Suppressor macrophage treated with lipopolysaccharide for 4 hours (primary cell): ENCODE data around the gene ZNF500.
"Not testable (repeated sequence)": the region's sequence is repeated elsewhere in the genome, so short reads cannot be mapped to it uniquely, and the experiment has no call there.

Source experiments
- DNase-seq: peaks from one replicate; pipeline ENCODE4 v3.0.0-alpha.2; 2020

The ZNF500 gene

GRCh38 chr16:4795828-4796572, 29.0 kb upstream of the ZNF500 start:
- no peak for DNase-seq

DNA sequence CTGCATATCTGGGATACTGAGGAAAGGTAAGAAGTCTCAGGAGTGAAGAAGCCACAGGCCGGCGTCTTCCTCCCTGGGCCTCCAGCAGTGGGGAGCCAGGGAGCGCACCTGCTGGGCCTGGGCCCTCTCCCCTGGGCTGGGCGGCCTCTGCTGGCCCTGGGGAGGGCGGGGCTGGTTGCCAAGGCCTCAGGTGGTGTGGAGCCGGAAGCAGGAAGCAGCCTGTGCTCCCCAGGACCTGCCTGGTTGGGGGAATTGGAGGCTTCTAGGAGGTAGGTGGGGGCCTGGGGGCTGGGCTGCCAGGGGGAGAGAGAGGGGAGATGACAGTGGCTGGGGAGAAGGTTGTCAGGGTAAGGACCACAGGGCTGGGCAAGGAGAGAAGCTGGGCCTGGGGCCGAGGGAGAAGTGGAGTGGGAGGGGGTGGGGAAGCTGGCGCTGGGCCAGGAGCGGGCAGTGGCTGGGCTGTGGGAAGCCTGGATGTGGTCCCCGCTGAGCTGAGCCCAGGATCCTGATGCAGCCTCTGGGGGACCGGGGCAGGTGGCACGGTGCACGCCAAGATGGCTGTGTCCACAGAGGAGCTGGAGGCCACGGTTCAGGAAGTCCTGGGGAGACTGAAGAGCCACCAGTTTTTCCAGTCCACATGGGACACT, 28.3 kb upstream of the ZNF500 start, which contains the start of gene SMIM22:
Gene SMIM22, plus strand, starts transcription at position 189 of the 647 bp plus-strand sequence. Its CDS starts 366 bp downstream, at position 555.
- DNase-seq: no peak

DNA sequence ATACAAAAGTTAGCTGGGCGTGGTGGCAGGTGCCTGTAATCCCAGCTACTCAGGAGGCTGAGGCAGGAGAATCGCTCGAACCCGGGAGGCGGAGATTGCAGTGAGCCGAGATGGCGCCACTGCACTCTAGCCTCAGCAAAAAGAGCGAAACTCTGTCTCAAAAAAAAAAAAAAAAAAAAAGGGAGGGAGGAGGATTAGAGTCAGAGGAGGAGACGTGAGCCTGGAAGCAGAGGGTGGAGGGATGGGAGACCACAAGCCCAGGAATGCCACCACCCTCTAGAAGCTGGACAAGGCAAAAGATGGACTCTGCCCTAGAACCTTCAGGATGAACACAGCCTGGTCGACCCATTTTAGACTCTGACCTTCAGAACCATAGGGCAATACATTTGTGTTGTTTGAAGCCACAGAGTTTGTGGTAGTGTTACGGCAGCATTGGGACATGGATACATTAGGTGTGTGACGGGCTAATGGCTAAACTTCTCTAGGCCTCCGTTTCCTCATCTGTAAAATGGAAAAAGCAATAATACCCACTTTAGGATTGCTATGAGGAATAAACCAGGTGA, 26.1 kb upstream of the ZNF500 start:
- no peak for DNase-seq

GRCh38 chr16:4790871-4791270, 23.9 kb upstream of the ZNF500 start:
- no peak for DNase-seq

- no peak for DNase-seq
These were observed 23.3 kb upstream of the ZNF500 start for GRCh38 chr16:4790261-4790660.

DNA sequence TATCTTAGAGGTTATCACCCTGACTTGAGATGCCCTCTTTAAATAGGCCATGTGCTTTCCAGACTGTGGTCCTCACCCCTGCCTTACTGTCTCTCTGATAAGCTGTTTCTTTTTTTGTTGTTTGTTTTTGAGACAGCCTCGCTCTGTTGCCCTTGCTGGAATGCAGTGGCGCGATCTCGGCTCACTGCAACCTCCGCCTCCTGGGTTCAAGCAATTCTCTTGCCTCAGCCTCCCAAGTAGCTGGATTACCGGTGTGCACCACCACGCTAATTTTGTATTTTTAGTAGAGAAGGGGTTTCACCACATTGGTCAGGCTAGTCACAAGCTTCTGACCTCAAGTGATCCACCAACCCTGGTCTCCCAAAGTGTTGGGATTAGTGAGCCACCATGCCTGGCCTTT, 21.9 kb upstream of the ZNF500 start:
- no peak for DNase-seq

DNA sequence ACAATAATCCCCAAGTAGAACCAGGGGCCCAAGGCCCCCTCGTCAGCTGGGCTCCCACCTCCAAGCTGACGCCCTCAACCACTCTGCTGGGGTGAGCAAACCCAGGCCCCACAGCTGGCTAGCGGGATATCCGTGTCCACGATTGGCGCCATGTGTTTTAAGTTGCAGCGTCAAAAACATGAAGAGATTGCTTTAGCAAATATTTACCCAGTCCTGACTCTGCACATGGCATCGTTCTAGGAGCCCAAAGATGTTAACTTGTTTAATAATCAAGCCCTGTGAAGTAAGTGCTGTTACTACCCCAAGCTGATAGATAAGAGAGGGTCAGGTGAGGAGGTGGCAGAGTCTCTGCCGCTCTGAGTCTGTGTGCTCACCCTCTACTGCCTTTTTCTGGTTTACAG, 21.5 kb upstream of the ZNF500 start:
- DNase-seq: no peak

DNA sequence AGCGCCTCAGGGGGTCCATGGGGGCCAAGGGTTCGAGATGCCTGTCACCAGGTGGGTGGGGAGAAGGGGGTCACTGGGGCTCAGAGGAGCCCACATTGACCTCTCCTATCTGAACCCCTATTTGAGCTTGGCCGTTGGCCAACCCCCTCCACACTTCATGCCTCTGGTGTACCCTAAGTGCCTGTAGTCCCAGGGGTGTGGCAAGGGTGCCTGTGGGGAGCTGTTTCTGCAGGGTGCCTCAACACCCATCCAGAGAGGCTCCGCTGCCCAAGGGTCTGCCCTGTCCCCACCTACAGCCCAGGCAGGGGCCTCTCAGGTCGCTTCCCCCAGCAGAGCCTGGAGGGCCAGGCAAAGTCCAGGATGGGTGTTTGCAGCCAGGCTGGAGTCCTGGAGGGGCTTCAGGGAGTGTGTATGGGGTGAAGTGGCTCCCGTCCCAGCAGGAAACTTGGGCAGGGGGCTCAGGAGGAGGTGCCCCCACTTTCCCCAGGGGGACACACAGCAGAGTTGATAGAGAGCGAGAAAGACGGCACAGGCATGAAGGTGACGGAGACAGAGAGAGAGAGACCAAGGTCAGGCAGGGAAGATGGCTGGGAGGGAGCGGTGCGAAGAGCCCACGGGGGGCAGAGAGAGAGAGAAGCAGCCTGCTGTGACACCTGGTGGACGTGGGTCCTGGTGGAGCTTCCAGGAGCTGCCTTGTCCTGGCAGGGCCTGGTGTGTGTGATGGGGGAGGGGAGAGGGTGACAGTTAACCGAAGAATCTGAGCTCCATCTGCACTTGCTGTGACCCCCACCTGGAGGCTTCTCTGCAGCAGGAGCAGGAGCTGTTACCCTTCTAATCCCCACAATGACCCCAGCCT, 20.9 kb upstream of the ZNF500 start, which contains the start of gene SEPTIN12:
Gene SEPTIN12, minus strand, starts transcription at position 719 of the 856 bp plus-strand sequence. Its CDS starts 700 bp downstream, at position 19.
- DNase-seq: no peak

GRCh38 chr16:4787068-4787467, 20.1 kb upstream of the ZNF500 start:
- DNase-seq: no peak

GRCh38 chr16:4785758-4786433, 18.9 kb upstream of the ZNF500 start:
- no peak for DNase-seq

DNA sequence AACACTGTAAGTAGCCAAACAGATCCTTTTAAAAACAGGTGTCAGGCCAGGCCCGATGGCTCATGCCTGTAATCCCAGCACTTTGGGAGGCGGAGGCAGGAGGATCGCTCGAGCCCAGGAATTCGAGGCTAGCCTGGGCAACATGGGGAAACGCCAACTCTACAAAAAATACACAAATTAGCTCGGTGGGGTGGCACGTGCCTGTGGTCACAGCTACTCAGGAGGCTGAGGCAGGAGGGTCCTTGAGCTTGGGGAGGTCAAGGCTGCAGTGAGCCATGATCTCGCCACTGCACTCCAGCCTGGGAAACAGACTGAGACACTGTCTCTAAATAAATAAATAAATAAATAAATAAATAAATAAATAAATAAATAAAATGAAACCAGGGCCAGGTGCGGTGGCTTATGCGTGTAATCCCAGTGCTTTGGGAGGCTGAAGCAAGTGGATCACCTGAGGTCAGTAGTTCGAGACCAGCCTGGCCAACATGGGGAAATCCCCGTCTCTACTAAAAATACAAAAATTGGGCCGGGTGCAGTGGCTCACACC, 17.6 kb upstream of the ZNF500 start:
- not testable (repeated sequence) for DNase-seq

DNA sequence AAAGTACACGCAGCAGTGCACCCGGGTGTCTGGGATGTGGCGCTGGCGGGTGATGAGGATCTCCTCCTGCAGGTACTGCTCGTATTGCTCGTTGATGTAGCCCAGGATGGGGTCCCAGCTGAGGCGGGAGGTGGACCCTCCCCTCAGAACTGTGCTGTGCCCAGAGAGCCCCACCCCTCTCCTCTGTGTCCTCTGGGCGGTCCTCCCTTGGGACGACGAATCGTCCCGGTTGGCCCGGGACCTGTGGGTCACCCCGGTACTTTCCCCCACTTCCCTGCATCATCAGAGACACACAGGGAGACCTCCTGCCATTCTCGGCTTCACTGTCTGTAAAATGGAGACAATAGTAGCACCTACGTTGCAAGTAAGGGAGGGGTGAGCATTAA, 17.0 kb upstream of the ZNF500 start:
- DNase-seq: no peak

- DNase-seq: no peak
These were observed 16.4 kb upstream of the ZNF500 start for GRCh38 chr16:4783251-4783950.

GRCh38 chr16:4780235-4780634, 13.3 kb upstream of the ZNF500 start:
- DNase-seq: no peak

DNA sequence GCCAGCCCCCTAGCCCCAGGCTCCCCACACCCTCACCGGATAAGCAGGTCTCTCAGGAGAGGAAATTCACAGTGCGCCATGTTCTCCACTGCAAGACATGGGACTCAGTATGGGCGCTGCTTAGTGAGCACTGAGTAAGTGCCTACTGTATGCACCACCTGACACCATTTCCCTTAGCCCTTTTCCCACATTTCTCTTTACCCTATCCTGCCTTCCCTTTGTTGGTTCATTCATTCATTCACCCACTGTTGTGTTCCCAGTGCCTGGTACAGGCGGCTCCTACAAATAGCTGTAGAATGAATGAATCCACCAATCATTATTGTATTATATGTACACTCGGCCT, 11.1 kb upstream of the ZNF500 start:
- no peak for DNase-seq

- DNase-seq: no peak
These were observed 10.5 kb upstream of the ZNF500 start for GRCh38 chr16:4777339-4778049.

DNA sequence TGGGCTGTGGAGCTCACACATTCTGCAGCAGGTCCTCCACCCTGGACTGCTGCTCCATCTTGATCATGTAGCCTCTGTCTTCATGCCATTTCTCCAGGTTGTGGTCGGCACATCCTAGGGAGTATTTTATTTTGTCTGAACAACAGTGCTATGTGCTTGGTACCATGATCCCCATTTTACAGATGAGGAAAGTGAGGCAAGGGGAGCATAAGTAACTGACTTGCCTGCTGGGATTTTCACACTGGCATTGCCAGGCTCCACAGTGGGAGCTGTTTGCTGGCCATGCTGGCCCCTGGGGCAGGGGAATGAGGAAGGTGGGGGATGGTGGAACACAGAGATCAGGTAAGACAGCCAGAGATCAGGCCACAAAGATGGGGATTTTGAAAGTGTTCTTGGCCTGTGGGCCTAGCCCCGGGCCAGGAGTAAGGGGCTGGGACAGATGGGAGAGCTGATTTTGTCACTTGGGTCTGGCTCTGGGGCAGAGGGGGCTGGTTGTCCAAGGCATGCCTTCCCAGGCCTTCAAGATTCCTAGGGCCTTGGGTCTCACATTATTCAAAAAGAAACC, 9.3 kb upstream of the ZNF500 start:
- no peak for DNase-seq

GRCh38 chr16:4775005-4775404, 8.0 kb upstream of the ZNF500 start:
- DNase-seq: no peak

- no peak for DNase-seq
These were observed 5.4 kb upstream of the ZNF500 start for GRCh38 chr16:4772351-4772750.

- no peak for DNase-seq
These were observed 4.7 kb upstream of the ZNF500 start for GRCh38 chr16:4771646-4772045.

GRCh38 chr16:4769306-4769638, 2.3 kb upstream of the ZNF500 start:
- no peak for DNase-seq
